Astrocyte (in vitro differentiated cells and primary cell): ENCODE data around the gene PARP8.

Source experiments
- EZH2 ChIP-seq: IDR thresholded peaks from 2 replicates; pipeline ENCODE4 v1.6.1; 2012; ENCODE audit warnings: mild to moderate bottlenecking, low read length, inconsistent platforms; ENCODE audit not compliant: insufficient read depth
- TF ChIP-seq, protein P1 (sequence below): IDR thresholded peaks from 2 replicates; pipeline ENCODE4 v1.5.1; 2011; ENCODE audit warnings: low read depth, mild to moderate bottlenecking, inconsistent platforms, low read length, moderate library complexity; ENCODE audit not compliant: insufficient read depth

DNA sequence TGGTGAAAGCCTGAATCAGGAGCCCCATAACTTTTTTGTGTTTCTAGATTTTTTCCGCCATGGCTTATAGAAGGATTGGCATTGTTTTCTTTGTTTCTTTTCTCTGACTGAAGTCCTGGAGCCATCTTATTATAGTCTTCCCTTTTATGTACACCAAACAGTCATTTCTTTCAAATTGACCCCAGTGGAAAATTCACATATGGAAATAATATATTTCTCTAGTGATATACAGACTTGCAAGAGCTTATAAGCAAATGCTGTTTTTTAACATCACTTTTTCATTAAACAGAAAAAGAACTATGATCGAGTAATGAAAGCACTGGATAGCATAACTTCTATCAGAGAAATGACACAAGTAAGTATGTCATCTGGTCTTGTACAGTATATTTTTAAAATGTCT is 155.6 kb downstream of the PARP8 start:
- TF ChIP-seq, protein P1, sequence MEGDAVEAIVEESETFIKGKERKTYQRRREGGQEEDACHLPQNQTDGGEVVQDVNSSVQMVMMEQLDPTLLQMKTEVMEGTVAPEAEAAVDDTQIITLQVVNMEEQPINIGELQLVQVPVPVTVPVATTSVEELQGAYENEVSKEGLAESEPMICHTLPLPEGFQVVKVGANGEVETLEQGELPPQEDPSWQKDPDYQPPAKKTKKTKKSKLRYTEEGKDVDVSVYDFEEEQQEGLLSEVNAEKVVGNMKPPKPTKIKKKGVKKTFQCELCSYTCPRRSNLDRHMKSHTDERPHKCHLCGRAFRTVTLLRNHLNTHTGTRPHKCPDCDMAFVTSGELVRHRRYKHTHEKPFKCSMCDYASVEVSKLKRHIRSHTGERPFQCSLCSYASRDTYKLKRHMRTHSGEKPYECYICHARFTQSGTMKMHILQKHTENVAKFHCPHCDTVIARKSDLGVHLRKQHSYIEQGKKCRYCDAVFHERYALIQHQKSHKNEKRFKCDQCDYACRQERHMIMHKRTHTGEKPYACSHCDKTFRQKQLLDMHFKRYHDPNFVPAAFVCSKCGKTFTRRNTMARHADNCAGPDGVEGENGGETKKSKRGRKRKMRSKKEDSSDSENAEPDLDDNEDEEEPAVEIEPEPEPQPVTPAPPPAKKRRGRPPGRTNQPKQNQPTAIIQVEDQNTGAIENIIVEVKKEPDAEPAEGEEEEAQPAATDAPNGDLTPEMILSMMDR, result no peak
- no peak for TF ChIP-seq EZH2
